Measurements from ENCODE around the gene DENND11. TPM values are rescaled to one million over a fixed set of nuclear protein-coding genes. Genes with fewer than 3 reads are reported as not detected.
"Not testable (repeated sequence)": the region's sequence is repeated elsewhere in the genome, so short reads cannot be mapped to it uniquely, and the experiment has no call there.

DENND11 gene
- total RNA-seq, 1 donor from 2014 or later: 23.0 TPM

- no peak for DNase-seq (ENCODE audit: low spot score)
Observed at GRCh38 chr7:141706239-141707064, 4.5 kb upstream of the DENND11 start.

- no peak for DNase-seq (ENCODE audit: low spot score)
Observed at GRCh38 chr7:141704741-141705140, 2.8 kb upstream of the DENND11 start.

GRCh38 chr7:141704112-141704511 lies 2.1 kb upstream of the DENND11 start:
- no peak for DNase-seq (ENCODE audit: low spot score)

GRCh38 chr7:141702892-141703291 lies 926 bp upstream of the DENND11 start:
- DNase-seq (ENCODE audit: low spot score): no peak

GRCh38 chr7:141701489-141702046 lies 398 bp downstream of the DENND11 start:
- peak; percentile 43 for DNase-seq (ENCODE audit: low spot score)

- DNase-seq (ENCODE audit: low spot score): no peak
Observed at GRCh38 chr7:141700848-141701371, 1.1 kb downstream of the DENND11 start.

GRCh38 chr7:141700296-141700847 lies 1.6 kb downstream of the DENND11 start:
- DNase-seq (ENCODE audit: low spot score): no peak

- DNase-seq (ENCODE audit: low spot score): no peak
Observed at GRCh38 chr7:141699860-141700259, 2.1 kb downstream of the DENND11 start.

GRCh38 chr7:141698247-141699015 lies 3.5 kb downstream of the DENND11 start:
- no peak for DNase-seq (ENCODE audit: low spot score)

- no peak for DNase-seq (ENCODE audit: low spot score)
Observed at GRCh38 chr7:141697211-141697871, 4.6 kb downstream of the DENND11 start.

GRCh38 chr7:141696348-141696747 lies 5.6 kb downstream of the DENND11 start:
- DNase-seq (ENCODE audit: low spot score): no peak

- DNase-seq (ENCODE audit: low spot score): no peak
Observed at GRCh38 chr7:141695803-141696289, 6.1 kb downstream of the DENND11 start.

- no peak for DNase-seq (ENCODE audit: low spot score)
Observed at GRCh38 chr7:141693082-141693481, 8.9 kb downstream of the DENND11 start.

- DNase-seq (ENCODE audit: low spot score): no peak
Observed at GRCh38 chr7:141691961-141692360, 10.0 kb downstream of the DENND11 start.

GRCh38 chr7:141691540-141691939 lies 10.4 kb downstream of the DENND11 start:
- no peak for DNase-seq (ENCODE audit: low spot score)

- not testable (repeated sequence) for DNase-seq (ENCODE audit: low spot score)
Observed at GRCh38 chr7:141689072-141689825, 12.7 kb downstream of the DENND11 start.

GRCh38 chr7:141688043-141688442 lies 13.9 kb downstream of the DENND11 start:
- no peak for DNase-seq (ENCODE audit: low spot score)

- DNase-seq (ENCODE audit: low spot score): no peak
Observed at GRCh38 chr7:141686670-141687069, 15.3 kb downstream of the DENND11 start.

GRCh38 chr7:141686074-141686473 lies 15.9 kb downstream of the DENND11 start:
- DNase-seq (ENCODE audit: low spot score): no peak

- DNase-seq (ENCODE audit: low spot score): no peak
Observed at GRCh38 chr7:141685285-141686023, 16.5 kb downstream of the DENND11 start.
